Ascending aorta (tissue), 2 donors: ENCODE results near the gene COL20A1. TPM values are rescaled to one million over a fixed set of nuclear protein-coding genes. Genes with fewer than 3 reads are reported as not detected.

Experiments used
- DNase-seq, 2 donors: peaks; one replicate each; pipeline ENCODE4 v3.0.0-alpha.2; 2019; ENCODE audit warnings: low spot score in 2 of 2
- H3K27ac ChIP-seq, 2 donors: fragments of 200-600 bp; sonication (generic); one replicate each; pipeline ENCODE4 v1.5.1; 2016 to 2017; ENCODE audit warnings: mild to moderate bottlenecking in 1 of 2
- H3K27me3 ChIP-seq: fragments of 200-600 bp; sonication (generic); one replicate; pipeline ENCODE4 v1.5.1; 2017
- H3K36me3 ChIP-seq, 2 donors: fragments of 200-600 bp; sonication (generic); one replicate each; pipeline ENCODE4 v1.5.1; 2016
- H3K4me1 ChIP-seq, 2 donors: fragments of 200-600 bp; sonication (generic); one replicate each; pipeline ENCODE4 v1.5.1; 2016 to 2017; ENCODE audit warnings: mild to moderate bottlenecking in 1 of 2
- H3K4me3 ChIP-seq, 2 donors: fragments of 200-600 bp; sonication (generic); one replicate each; pipeline ENCODE4 v1.5.1; 2016 to 2017; ENCODE audit warnings: mild to moderate bottlenecking in 1 of 2
- H3K9me3 ChIP-seq, 2 donors: fragments of 200-600 bp; sonication (generic); one replicate each; pipeline ENCODE4 v1.5.1; 2016
- intact Hi-C: fragments of 100-400 bp; cut with DNase I; formaldehyde crosslinking; loops from one replicate; pipeline ENCODE4 v1.15.1; 2023
- total RNA-seq: library from RNA; depleted of rRNA; stranded (reverse); fragments of >200 nt; gene quantifications from one replicate; pipeline ENCODE4 v1.1.0, GENCODE V29; 2016
- TF ChIP-seq, protein P1 (sequence below), 3 experiments: fragments of 200-600 bp in 2 of 3; fragments of 450-650 bp in 1 of 3; sonication (generic) in 2 of 3; IDR thresholded peaks; one replicate each; pipeline ENCODE4 v1.5.1; 2016 to 2019; ENCODE audit warnings: antibody characterized with exemption in 3 of 3, mild to moderate bottlenecking in 1 of 3, moderate library complexity in 1 of 3

The COL20A1 gene
- total RNA-seq, 1 donor from 2014 or later: not detected

DNA sequence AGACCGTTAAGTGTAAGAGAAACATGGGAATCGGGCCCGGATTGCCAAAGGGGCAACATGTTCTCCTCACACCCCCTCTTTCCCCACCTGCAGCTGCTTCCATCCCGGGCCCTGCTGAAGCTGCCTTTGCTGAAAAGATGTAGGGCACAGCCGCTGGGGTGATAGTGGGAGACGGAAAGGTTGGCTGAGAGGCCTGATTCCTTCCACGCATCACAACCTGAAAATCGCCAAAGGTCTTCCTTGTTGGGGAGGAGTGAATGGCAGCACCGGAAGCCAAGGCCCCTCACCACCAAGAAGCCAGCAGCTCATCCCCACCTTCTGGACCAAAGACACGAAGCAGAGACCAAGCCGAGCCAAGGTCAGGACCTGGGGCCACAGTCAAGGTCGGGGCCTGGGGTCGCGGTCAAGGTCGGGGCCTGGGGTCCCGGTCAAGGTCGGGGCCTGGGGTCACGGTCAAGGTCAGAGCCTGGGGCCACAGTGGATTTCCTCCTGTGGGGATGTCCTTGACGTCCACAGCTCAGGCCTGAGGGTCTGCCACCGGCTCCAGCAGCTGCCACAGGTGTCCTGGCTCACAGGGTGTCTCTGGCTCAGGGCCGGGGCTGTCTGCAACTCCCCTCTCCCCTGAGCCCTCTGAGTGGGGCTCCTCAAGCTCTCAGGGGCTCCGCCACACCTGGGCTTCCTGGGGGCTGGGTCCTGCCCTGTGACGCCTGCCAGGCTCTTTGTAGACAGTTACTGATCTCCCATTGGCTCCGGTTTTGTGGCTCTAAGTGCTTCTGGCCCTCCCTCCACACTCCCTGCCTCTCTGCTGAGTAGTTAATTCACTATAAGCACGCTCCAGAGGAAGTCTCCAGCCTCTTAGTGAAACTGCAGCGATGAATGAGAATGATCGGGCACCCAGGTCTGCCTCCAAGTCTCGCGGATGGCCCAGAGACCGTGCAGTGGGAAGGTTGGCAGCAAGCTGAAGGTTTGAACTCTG, 73.7 kb downstream of the COL20A1 start:
- intact Hi-C loops: no loop called here
- Histone ChIP-seq H3K4me3 (no peak overlapping the region), H3K36me3 (no peaks in the 10 kb centered on the region), H3K9me3 (no peaks in the 10 kb centered on the region), H3K27ac (no peak overlapping the region), H3K27me3 (peaks cover 3% of the 10 kb centered on the region), H3K4me1 (no peaks in the 10 kb centered on the region)
- DNase-seq: no peak
- TF ChIP-seq, protein P1, sequence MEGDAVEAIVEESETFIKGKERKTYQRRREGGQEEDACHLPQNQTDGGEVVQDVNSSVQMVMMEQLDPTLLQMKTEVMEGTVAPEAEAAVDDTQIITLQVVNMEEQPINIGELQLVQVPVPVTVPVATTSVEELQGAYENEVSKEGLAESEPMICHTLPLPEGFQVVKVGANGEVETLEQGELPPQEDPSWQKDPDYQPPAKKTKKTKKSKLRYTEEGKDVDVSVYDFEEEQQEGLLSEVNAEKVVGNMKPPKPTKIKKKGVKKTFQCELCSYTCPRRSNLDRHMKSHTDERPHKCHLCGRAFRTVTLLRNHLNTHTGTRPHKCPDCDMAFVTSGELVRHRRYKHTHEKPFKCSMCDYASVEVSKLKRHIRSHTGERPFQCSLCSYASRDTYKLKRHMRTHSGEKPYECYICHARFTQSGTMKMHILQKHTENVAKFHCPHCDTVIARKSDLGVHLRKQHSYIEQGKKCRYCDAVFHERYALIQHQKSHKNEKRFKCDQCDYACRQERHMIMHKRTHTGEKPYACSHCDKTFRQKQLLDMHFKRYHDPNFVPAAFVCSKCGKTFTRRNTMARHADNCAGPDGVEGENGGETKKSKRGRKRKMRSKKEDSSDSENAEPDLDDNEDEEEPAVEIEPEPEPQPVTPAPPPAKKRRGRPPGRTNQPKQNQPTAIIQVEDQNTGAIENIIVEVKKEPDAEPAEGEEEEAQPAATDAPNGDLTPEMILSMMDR (IDR thresholded peaks at IDR 0.05): no peak

DNA sequence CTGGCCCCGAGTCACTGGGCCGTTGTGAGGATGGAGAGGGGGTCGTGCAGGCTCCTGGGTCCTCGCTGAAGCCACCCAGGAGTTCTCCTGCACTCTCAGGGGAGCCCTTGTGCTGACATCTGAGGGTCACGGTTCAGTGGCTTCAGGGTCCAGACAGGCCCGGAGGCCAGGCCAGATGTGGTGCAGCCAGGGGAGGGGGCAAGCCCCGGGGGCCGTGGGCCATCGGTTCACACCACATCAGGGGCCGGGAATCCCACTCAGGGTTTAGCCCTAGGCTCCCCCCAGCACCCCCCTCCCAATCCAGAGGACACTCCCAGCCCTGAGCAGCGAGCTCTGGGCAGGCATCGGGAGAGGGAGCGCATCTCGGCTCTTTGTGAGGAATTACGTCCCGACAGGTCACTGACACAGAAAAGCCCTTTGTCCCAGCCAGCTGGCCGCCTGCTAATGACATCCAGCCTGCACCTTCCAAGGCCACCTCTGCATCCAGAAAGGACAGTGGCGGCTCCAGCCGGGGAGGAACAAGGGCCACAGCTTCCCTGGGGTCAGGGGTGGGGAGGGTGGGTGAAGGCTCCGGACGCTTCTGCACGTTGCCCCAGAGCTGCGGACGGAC, 74.6 kb downstream of the COL20A1 start:
- TF ChIP-seq, protein P1 (IDR thresholded peaks at IDR 0.05): no peak
- no peaks in the 10 kb centered on the region for H3K9me3 ChIP-seq
- no peaks in the 10 kb centered on the region for H3K36me3 ChIP-seq
- H3K4me1 ChIP-seq: no peaks in the 10 kb centered on the region
- intact Hi-C loops: no loop called here
- no peak overlapping the region for H3K4me3 ChIP-seq
- DNase-seq: no peak
- no peaks in the 10 kb centered on the region for H3K27me3 ChIP-seq
- H3K27ac ChIP-seq: no peak overlapping the region

DNA sequence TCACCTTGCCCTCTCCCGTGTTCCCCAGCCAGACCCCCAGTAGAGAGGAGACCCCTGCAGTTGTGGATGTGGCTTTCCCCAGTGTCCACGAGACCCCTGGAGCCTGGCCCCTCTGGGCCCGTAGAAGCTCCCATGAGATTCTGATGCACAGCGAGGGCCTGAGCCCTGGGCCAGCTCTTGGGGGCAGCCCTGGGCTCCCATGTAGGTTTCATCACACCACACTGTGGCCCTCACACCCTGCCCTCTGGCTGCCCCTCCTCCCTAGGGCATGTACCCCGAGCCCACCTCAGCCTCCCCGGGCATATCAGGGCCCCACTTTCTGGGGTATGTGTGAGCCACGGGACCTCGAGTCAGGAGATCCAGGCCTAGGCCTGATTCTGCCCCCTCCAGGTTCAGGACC, 75.2 kb downstream of the COL20A1 start:
- Histone ChIP-seq H3K9me3 (no peaks in the 10 kb centered on the region), H3K4me1 (no peaks in the 10 kb centered on the region), H3K4me3 (no peak overlapping the region), H3K27ac (no peak overlapping the region), H3K36me3 (no peaks in the 10 kb centered on the region), H3K27me3 (no peaks in the 10 kb centered on the region)
- no peak for DNase-seq
- TF ChIP-seq, protein P1 (IDR thresholded peaks at IDR 0.05): no peak
- intact Hi-C loops: no loop called here

DNA sequence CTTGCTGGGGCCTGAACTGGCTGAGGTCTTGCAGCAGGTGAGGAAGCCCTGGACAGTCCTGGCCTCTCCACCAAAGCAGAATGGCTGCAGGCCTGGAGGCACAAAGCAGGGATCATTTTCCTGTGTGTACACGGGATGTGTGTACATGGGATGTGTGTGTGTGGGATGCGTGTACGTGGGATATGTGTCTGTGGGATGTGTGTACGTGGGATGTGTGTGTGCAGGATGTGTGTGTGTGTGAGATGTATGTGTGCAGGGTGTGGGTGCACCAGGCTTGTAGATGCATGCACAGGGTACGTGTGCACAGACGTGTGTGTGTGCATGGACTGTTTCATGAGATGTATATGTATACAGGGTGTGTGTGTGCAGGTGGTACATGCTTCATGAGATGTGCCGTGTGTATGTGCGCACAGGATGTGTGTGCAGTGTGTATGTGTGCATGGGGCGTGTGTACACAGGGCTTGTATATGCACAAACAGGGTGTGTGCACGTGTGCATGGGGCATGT, 76.1 kb downstream of the COL20A1 start:
- H3K27ac ChIP-seq: no peak overlapping the region
- TF ChIP-seq, protein P1 (IDR thresholded peaks at IDR 0.05): no peak
- DNase-seq: no peak
- H3K4me1 ChIP-seq: no peaks in the 10 kb centered on the region
- intact Hi-C loops: no loop called here
- H3K27me3 ChIP-seq: no peaks in the 10 kb centered on the region
- no peak overlapping the region for H3K4me3 ChIP-seq
- H3K9me3 ChIP-seq: no peaks in the 10 kb centered on the region
- no peaks in the 10 kb centered on the region for H3K36me3 ChIP-seq

DNA sequence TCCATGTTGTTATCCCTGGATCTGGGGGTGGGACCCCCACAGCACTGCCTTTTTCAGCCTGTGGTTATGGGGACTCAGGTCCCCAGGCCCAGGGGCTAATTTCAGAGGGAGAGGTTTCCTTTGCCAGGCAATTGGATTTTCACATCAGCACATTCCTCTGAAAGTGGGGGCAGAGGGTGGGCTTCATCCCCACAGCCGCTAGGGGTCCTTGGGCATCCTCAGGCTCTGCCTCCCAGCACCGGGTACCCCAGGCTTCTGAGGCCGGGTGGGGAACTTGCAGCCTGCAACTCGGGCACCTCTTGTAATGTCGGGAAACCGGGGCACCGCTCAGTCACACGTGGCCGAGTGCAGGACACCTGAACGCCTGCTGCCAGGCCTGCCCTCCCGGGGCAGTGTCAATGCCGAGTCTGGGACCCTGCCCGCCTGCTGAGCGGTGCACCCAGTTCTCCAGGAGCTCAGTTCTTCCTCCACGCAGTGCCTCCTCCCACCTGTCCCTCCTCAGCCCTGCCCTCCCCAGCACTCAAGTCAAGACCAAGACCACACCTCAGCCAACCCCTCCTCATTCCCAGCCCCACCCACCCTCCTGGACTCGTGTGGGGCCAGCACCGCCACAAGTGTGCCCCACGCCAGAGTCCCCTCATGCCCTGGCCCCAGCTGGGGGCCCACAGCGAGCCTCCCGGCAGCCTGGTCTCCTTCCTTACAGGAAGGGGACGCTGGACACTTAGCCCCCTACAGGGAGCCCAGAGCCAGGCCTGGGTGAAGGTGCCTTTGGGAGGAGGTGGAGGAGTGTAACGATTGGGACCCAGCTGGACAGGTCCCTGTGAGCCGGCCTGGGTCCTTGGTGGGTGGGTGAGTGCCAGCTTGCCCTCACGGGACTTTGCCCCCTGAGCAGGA, 77.0 kb downstream of the COL20A1 start:
- TF ChIP-seq, protein P1 (IDR thresholded peaks at IDR 0.05): no peak

More for the DNA sequence above, 77.0 kb downstream of the COL20A1 start:
- Histone ChIP-seq H3K27me3 (no peaks in the 10 kb centered on the region), H3K9me3 (no peaks in the 10 kb centered on the region), H3K4me1 (no peaks in the 10 kb centered on the region), H3K4me3 (no peak overlapping the region), H3K27ac (no peak overlapping the region), H3K36me3 (no peaks in the 10 kb centered on the region)
- intact Hi-C loops: no loop called here
- no peak for DNase-seq
